ENCODE results near the gene CNGB1.
"Not testable (repeated sequence)": the region's sequence is repeated elsewhere in the genome, so short reads cannot be mapped to it uniquely, and the experiment has no call there.

Gene CNGB1

DNA sequence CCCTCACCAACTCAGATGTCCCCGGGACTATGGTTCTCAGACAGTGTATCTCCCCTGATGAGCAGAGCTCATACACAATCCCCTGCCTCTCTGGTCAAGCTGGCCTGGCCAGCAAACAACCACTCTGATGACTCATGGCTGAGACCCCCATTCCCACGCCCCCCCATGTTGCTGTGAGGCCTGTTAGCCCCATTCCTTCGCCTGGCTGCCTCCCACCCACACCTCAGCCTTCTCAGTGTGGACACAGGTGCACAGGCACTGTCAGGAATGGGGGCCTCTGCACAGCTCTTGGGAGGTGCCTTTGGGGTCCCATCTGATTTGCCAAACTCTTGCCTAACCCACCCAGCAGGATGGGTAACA, 80.2 kb downstream of the CNGB1 start:
- no peak for DNase-seq (ENCODE audit: low read depth in 2 of 2, low spot score in 1 of 2)

DNA sequence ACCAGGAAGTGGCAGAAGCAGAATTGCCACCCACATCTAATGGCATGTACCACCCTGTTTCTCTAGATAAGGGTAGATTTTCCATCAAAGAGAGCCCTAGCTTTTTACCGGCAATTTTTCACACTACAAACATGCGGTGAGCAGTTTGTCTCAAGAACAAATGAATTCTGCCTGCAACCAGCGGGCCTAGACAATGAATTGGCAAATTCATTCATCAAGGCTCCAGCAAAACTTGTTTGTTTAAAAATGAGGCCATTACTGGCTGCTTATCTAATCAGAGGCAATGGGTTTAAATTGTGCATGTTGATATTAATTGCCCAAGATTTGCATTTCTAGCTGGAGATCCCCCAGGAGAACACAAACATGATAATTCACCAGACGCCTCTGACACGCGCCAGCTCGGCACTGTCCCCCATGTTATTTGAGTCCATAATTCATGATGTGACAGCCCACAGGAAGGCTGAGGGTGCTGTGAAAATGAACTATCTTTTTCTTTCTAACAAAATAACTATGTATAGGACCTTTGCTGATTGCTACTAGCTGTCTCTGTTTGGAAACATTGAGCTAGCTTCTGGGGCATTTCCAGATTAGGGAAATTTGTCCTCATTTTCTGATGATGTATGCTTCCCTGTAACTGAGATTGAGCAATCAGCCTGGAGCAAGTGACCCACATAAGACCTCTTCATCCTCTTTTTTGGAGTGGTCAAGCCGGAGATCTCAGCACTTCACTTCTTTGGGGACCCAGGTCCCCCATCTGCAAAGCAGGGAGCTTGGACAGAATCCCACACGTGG, 80.8 kb downstream of the CNGB1 start:
- DNase-seq (ENCODE audit: low read depth in 2 of 2, low spot score in 1 of 2), result no peak

DNA sequence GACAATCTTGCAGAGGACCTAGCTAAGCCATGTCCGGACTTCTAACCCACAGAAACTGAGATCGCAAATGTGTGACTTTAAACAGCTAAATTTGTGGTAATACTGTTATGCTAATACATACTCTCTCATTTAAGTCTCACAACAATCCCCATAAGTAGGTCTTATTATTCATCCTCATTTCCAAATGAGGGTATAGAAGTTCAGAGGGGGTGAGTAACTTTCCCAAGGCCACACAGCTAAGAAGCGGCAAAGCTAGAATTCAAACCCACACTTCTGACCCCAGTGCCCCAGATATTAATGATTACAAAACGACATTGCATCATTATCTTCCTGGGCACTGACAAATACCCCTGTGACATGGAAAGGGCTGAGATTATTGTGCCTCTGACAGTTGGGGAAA, 81.4 kb downstream of the CNGB1 start:
- DNase-seq (ENCODE audit: low read depth in 2 of 2, low spot score in 1 of 2), result no peak

DNA sequence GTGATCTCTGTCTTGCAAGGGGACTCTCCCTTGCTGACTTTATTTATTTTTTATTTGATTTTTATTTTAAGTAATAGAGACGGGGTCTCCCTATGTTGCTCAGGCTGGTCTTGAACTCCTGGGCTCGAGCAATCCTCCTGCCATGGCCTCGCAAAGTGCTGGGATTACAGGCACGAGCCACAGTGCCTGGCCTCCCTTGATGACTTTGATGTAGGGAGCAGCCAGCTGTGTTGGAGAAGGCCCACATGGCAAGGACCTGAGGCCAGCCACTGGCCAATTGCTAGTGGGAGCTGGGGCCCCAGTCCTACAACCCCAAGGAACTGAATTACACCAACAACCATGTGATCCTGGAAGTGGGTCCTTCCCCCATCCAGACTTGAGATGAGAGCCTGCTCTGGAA, 81.8 kb downstream of the CNGB1 start:
- no peak for DNase-seq (ENCODE audit: low read depth in 2 of 2, low spot score in 1 of 2)

DNA sequence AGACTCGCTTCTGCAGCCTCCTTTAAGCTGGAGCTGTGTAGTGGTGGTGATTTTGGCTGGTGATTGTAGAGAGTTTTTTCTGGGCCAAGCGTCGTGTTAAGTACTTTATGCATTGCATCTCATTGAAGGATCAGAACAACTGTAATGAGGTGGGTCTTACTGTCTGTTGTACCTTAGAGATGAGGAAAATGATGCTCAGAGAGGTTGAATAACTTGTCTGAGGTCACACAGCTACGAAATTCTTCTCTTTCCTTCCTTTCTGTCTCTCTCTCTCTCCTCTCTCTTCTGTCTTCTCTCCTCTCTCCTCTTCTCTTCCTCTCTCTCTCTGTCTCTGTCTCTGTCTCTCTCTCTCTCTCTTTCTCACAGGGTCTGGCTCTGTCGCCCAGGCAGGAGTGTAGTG, 82.8 kb downstream of the CNGB1 start:
- DNase-seq (ENCODE audit: low read depth in 2 of 2, low spot score in 1 of 2), result no peak

DNA sequence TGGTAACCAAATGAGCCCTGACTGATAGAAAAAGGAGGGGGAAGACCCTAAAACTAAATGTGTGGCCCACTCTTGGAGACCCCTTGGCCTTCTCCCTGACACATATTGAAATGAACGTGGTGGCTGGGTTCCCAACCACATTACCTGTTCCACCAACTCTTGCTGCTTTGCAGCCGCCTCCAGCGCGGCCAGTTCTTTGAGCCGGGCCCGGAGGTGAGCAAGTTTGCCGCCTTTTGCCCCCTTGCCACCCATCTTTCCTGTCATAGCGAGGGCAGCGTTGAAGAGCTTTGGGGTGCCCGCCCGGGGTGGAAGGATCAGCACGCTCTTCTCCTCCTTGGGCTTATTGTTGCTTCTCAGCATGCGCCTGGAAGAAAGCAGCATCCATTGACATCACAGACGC, 83.2 kb downstream of the CNGB1 start:
- no peak for DNase-seq (ENCODE audit: low read depth in 2 of 2, low spot score in 1 of 2)

DNA sequence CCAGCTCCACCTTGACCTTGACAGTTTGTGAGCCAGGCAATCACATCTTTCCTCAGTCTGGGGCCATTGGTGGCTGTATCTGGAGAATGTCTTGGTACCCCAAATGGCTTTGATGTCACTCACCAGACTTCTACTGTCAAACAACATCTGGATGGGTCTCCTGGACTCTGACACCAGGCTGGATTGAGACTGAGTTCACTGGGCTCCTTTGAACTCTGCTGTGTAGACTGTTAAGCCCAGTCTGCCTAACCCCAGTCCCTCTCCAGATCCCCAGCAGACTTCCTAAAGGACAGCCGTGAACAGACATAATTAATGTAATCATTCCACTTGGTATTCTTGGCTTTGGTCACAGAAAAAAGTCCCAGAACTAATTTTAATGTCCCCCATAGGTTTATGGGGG, 84.5 kb downstream of the CNGB1 start:
- no peak for DNase-seq (ENCODE audit: low read depth in 2 of 2, low spot score in 1 of 2)

DNA sequence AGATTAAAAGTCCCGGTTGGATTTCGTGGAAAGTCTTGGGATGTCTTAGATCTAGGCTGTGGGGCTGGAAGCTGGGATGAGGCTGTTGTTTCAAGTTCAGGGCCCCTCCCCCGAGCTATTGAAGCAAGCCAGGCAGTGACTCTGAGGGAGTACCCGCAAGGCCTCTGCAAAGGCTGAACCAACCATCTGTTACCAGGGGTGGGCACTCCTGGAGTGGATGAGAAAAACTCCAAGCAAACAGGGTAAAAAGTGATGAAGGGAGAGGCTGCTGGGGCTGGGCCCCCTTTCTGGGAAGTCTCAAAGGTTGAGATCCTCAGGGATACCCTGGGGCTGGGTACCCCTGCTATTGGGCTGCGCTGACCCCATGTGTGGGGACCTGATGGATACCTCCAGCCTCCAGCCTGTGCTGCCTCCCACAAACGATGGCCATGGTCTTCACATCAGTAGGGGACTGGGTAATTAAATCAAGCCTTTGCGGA, 86.2 kb downstream of the CNGB1 start:
- DNase-seq (ENCODE audit: low read depth in 2 of 2, low spot score in 1 of 2), result no peak

DNA sequence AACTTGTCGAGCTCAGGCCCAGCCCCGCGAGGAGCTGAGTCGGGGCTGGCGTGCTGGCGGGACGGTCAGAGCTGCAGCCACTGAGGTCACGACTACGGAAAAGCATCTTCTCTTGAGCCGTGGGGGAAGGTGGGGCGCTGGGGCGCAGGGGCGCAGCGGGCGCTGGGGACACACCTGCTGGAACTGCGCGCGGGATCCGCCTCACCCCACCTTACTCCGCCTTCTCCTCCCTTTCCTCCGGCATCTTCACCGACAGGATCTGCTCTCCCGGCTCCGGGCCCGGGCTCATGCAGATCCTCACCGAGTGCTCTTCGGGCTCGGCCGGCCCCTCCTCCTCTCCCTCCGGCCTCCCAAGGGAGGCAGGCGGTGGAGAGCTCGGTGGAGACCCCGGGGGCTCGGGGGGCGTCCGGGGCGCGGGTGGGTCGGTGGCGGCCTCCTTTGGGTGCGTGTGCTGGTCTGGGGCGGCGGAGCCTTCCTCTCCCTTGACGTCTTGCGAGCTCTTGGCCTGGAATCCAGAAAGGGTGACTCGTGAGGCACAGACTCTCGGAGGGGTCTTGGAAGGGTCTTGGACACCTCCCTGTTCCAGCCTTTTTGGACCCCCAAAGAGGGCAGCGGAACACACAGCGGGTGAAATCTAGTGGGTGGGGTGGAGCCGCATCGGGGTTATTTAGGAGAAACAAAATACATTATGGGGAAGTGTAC, 86.8 kb downstream of the CNGB1 start:
- DNase-seq (ENCODE audit: low read depth in 2 of 2, low spot score in 1 of 2), result no peak

DNA sequence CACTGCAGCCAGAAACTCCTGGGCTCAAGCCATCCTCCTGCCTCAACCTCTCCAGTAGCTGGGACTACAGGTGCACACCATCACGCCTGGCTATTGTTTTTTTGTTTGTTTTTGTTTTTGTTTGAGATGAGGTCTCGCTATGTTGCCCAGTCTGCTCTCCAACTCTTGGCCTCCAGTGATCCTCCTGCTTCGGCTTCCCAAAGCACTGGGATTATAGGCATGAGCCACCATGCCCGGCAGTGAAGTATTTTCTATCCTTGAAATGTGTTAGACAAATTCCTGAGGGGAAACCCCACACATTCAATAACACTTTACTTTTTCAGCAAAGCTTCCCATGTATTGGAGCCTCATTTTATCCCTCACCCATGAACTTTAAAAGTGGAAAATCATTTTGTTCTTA, 87.4 kb downstream of the CNGB1 start:
- DNase-seq (ENCODE audit: low read depth in 2 of 2, low spot score in 1 of 2), result no peak

DNA sequence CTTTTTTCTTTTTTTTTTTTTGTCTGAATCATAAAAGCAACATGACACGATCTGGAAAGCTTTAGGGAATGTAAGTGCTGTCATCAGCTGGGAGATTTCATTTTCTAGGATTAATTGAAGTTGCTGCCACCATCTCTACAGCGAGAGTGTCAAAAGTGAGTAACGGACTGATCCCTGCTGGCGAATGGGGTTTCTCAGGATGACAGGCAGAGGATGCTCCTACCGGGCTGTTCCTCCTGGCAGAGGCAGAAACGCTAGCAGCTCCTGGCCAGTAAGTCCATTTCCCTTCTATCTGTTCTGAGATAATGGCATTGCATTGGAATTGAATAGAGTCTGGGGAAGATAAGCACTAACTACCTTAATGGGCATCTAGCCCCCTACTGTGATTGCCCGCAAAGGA, 88.1 kb downstream of the CNGB1 start:
- DNase-seq (ENCODE audit: low read depth in 2 of 2, low spot score in 1 of 2), result no peak

DNA sequence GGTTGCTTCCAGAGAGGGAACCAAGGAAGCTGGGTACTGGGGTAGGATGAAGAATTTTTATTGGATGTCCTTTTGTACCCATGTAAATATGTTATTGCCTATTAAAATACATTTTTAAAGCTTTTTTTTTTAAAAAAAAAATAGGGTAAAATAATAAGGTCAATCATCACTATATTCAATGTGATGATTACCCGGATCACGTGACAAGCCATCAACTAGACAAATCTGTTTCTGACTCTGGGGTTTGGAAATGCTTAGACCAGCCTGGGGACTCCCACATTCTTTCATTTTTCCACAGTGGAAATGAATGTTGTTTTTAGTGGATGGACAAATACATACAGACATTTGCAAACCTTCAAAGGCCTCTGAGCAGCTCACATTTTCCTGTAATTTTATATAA, 88.7 kb downstream of the CNGB1 start:
- no peak for DNase-seq (ENCODE audit: low read depth in 2 of 2, low spot score in 1 of 2)

DNA sequence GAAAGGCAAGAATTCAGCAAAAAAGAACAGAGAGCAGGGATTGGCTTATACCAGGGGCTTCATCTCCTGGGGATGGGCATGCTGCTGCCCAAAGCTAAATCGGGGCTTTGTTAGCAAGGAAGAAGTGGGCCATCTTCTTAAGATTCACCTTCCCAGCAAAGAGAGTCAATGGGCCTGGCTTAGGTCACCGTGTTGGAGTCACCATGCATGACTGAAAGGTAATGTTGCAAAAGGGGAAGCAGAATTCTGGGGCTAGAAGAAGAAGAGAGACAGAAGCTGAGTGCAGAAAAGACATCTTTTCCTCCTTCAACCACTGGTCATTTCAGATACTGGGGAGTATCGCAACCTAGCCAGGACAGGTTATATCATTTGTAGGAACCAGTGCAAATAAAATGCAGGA, 92.3 kb downstream of the CNGB1 start:
- no peak for DNase-seq (ENCODE audit: low read depth in 2 of 2, low spot score in 1 of 2)

DNA sequence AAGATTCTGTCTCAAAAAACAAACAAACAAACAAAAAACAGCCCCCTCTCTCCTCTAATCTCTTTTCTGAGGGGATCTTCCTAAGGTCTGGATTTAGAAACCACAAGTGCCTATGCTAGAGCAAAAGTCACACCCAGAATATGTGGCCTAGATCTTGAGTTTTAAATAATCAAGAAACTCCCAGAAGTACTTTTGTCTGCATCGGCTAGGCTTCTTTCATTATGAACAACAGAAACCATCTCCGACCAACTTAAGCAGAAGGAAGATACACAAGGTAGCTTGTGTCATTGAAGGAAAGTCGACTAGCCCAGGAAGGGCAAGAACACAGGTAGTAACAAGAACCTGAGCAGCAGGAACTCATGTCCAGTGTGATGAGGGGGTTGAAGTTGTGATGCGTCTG, 94.7 kb downstream of the CNGB1 start:
- DNase-seq (ENCODE audit: low read depth in 2 of 2, low spot score in 1 of 2), result no peak

DNA sequence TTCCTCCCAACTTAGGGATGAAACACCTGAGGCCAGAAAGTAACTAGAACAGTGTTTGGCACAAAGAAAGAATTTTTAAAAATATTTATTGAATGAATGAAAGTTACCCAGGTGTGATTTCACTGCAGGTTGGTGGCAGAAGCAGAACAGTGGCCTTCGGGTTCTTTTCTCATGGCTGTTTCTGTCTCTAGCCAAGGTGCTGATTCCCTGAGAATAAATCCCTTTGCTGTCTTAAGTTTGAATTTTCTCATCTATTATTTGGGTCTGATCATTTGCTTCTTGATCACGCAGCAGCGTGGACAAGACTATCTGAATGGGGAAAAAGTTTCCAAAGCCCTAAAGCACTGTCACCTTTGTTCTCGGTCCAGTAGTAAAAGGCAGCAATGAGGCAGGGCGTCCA, 95.6 kb downstream of the CNGB1 start:
- DNase-seq (ENCODE audit: low read depth in 2 of 2, low spot score in 1 of 2), result no peak

DNA sequence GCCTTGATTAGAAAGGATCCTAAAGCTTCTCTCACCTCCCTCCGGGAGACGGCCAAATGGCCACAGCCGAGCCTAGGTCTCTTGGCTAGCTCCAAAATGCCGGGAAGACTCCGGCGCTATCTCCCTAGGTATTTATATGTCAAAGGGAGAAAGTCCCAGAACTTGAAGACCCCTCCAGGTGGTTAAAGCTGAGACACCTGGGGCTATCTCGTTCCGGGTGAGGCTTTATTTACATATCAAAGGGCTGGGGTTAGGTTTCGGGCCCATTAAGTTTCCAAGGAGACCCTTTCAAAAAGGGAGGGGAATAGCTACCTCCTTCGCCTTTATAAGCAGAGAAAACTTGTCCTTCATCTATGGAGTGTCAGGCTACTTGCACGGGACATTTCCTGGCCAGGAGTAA, 97.7 kb downstream of the CNGB1 start:
- no peak for DNase-seq (ENCODE audit: low read depth in 2 of 2, low spot score in 1 of 2)

DNA sequence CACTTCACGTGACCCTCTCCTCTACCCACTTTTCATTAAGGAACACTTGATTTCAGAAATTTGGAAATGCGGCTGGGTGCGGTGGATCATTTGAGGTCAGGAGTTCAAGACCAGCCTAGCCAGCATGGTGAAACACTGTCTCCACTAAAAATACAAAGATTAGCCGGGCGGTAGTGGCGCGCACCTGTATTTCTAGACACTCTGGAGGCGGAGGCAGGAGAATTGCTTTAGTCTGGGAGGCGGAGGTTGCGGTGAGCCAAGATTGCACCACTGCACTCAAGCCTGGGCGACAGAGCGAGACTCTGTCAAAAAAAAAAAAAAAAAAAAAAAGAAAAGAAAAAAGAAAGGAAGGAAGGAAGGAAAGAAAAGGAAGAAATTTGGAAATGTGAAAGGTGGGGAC, 98.2 kb downstream of the CNGB1 start:
- DNase-seq (ENCODE audit: low read depth in 2 of 2, low spot score in 1 of 2), result not testable (repeated sequence)

DNA sequence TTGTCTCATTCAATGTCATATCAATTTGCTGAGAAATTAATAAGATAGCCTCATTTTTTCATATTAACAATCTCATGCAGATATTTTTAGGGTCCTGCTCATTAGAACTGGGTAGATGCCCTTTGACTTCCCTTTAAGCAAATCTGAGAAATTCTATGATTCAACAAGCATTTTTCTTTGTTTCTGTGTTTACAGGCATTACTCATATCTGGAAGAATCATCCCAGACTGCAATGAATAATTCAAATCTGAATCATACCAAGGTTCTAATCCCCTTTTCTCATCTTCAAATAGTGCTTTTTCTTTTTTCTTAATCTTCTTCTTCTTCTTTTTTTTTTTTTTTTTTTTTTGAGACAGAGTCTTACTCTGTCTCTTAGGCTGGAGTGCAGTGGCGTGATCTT, 99.5 kb downstream of the CNGB1 start:
- no peak for DNase-seq (ENCODE audit: low read depth in 2 of 2, low spot score in 1 of 2)

DNA sequence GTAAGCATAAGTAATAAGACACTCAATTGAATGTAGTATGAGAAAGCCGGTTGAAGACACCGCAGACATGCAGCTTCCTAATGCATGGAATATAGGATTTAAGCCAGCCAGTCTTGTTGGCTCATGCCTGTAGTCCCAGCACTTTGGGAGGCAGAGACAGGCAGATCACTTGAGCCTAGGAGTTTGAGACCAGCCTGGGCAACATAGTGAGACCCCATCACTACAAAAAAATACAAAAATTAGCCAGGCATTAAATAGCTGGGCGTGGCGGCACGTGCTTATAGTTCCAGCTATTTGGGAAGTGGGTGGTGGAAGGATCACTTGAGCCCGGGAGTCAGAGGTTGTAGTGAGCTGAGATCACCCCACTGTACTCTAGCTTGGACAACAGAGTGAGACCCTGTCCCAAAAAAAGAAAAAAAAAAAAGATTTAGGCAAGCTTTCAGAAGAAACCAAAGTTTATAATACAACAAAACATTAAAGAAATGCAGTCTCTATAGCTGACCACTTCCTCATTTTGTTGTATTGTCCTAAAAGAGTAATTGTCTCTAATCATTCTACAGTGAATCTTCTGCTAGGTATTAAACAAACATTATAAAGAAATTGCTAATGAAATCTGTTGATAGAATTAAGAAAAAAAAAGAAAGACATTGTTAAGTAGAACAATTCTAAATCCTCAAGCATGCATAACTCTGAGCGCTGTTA, 100.0 kb downstream of the CNGB1 start:
- DNase-seq (ENCODE audit: low read depth in 2 of 2, low spot score in 1 of 2), result no peak

DNA sequence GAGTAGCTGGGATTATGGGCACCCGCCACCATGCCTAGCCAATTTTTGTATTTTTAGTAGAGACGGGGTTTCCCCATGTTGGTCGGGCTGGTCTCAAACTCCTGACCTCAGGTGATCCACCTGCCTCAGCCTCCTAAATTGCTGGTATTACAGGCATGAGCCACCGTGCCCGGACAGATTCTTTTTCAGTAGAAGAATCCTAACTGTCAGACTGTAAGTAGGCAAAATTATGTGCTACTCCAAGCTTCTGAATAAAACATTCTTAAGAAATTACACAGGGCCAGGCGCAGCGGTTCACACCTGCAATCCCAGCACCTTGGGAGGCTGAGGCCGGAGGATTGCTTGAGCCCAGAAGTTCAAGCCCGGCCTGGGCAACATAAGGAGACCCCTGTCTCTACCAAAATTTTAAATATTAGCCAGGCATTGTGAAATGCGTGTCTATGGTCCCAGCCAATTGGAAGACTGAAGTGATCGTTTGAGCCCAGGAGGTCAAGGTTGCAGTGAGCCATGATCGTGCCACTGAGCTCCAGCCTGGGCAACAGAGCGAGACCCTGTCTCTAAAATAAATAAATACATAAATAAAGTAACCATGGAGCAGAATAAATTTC, 101.9 kb downstream of the CNGB1 start:
- no peak for DNase-seq (ENCODE audit: low read depth in 2 of 2, low spot score in 1 of 2)

DNA sequence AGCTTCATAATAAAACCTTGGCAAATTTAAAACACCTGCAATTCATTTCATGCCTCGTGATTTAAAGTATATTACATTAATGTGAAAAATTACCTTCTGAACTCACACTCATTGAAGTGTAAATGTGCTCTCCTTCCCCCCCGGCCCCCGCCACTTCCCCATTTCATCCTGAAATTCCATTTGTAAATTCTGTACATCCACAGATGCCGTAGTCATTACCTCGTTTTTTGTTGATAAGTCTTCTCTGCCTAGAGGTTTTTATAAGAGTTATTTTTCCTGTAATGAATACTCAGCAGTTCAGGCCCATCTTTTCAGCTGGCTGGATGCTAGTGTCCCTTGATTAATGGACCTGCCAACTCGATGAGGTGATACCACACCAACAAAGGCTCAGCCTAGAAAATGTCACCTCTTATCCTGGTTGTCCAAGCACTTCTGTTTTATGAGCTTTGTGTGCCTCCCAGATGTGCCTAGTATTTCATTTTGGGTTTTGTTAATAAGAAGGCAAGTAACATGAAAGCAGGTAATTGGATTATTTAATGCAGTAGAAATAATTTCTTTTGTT, 103.8 kb downstream of the CNGB1 start:
- no peak for DNase-seq (ENCODE audit: low read depth in 2 of 2, low spot score in 1 of 2)

DNA sequence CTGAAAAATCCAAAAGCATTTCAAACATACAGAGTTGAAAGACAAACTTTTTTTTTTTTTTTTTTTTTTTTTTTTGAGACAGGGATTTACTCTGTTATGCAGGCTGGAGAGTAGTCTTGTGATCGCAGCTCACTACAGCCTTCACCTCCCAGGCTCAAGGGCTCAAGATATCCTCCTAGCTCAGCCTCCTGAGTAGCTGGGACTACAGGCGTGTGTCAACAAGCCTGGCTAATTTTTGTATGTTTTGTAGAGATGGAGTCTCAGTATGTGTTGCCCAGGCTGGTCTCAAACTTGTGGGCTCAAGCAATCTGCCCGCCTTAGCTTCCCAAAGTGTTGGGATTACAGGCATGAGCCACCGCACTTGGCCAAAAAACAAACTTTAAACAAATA, 104.4 kb downstream of the CNGB1 start:
- DNase-seq (ENCODE audit: low read depth in 2 of 2, low spot score in 1 of 2), result no peak

All from stimulated activated CD8-positive, alpha-beta memory T cell treated with anti-CD3 and anti-CD28 coated beads, Interleukin-4, amount 100 ng/mL, for 4 hours (primary cell).